ENCODE measurements around the gene CCDC68.

Gene CCDC68

GRCh38 chr18:54916507-54916906 is 42.8 kb downstream of the CCDC68 start:
- no peak for TF ChIP-seq ZNF274 (IDR thresholded peaks at IDR 0.05; ENCODE audit: low read depth, low read length)

DNA sequence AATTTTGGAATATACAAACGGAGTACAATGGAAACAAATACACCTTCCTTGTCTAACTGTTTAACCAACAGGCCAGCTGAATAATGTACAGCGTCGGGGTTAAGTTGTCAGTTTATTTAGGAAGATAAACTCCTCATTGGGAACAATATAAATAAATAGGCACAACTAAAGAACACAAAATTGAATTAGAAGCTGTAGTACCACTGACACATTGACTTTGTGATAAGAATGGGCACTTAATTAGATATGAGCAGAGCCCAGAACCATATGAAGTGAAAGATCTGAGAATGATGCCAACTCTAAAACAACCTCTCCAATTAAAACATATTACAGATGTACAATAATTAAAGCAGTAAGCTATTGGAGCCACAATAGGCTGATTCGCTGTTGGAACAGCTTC is 44.4 kb downstream of the CCDC68 start:
- no peak overlapping the region for H3K4me3 ChIP-seq (ENCODE audit: low read length)
- TF ChIP-seq ZNF274 (IDR thresholded peaks at IDR 0.05; ENCODE audit: low read depth, low read length) = no peak

More at GRCh38 chr18:54916507-54916906, 42.8 kb downstream of the CCDC68 start:
- H3K4me3 ChIP-seq (ENCODE audit: low read length) = no peak overlapping the region

DNA sequence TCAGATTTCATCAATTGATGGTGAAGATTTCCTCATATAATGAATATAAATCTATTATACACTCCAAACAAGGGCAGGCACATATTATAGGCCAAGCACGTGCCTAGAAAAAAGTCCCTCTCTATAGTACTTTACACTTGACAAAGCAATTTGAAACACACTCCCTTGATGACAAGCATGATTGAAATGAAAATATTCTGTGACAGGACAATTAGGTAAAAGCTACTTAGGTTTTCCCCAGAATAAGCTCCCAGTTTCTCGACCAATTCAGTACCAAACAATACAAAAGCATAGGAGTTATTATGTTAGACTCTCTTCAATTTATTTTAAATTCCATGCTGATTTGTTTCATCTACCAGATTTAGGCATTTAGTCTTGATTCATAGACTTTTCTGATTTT is 47.7 kb downstream of the CCDC68 start:
- no peak for TF ChIP-seq ZNF274 (IDR thresholded peaks at IDR 0.05; ENCODE audit: low read depth, low read length)
- no peak overlapping the region for H3K4me3 ChIP-seq (ENCODE audit: low read length)

DNA sequence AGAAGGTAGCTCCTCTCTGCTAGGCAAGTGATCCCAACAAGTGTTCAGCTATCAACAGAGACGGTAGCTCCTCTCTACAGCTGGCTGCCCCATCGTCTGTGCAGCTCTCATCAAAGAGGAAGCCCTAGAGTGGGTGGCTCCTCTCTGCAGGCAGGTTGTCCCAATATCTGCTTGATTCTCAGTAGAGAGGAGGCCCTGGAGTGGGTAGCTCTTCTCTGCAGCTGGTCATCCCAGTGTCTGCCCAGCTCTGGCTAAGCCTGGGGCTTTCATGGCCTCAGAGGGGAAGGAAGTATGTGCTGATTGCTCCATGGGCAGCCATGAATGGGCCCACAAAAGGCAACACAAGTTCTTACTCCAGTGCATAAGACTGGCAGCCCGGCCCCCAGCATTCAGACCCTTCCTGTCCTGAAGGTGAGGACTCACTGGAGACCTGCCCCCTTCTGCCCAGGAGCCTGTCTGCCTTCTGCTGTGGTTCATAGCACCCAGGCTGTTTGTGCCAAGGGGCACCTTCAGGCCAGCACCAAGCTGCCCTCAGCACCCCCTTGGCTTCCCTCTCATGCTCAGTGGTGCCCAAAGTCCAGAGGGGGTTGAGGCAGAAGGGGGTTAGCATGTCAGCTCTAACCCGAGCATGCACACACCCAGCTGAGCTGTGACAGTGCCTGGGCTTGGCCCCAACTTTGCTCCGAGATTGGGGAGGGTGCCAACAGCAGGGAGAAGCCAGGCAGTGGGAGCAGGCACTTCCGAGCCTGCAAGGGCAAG is 48.9 kb downstream of the CCDC68 start:
- no peak overlapping the region for H3K4me3 ChIP-seq (ENCODE audit: low read length)
- TF ChIP-seq ZNF274 (IDR thresholded peaks at IDR 0.05; ENCODE audit: low read depth, low read length) = no peak

- no peak for TF ChIP-seq ZNF274 (IDR thresholded peaks at IDR 0.05; ENCODE audit: low read depth, low read length)
- H3K4me3 ChIP-seq (ENCODE audit: low read length) = no peak overlapping the region
Observed at GRCh38 chr18:54909538-54909937, 49.7 kb downstream of the CCDC68 start.

- no peak overlapping the region for H3K4me3 ChIP-seq (ENCODE audit: low read length)
- TF ChIP-seq ZNF274 (IDR thresholded peaks at IDR 0.05; ENCODE audit: low read depth, low read length) = no peak
Observed at GRCh38 chr18:54906331-54907185, 52.7 kb downstream of the CCDC68 start.

- H3K4me3 ChIP-seq (ENCODE audit: low read length) = no peak overlapping the region
- no peak for TF ChIP-seq ZNF274 (IDR thresholded peaks at IDR 0.05; ENCODE audit: low read depth, low read length)
Observed at GRCh38 chr18:54905629-54906028, 53.6 kb downstream of the CCDC68 start.

- H3K4me3 ChIP-seq (ENCODE audit: low read length) = no peak overlapping the region
- no peak for TF ChIP-seq ZNF274 (IDR thresholded peaks at IDR 0.05; ENCODE audit: low read depth, low read length)
Observed at GRCh38 chr18:54904581-54904980, 54.7 kb downstream of the CCDC68 start.

DNA sequence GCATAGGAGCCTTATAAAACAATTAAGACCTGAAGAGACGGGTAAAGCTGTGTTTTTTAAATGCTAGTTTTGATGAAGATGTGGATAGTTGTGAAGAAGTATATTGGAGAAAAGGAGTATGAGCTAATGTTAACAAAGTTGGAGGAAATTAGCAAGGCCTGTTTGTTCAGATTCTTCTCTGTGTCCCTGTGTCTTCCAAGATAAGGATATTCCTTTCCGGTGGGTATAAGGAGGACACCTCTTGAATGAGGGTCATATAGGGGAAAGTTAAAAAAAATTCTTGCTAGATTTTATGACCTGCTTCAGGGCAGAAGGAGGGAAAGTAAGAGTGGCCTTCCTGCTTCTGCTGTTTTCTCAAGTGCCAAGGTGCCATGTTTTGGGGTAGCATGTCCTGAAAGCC is 59.0 kb downstream of the CCDC68 start:
- no peak for TF ChIP-seq ZNF274 (IDR thresholded peaks at IDR 0.05; ENCODE audit: low read depth, low read length)
- H3K4me3 ChIP-seq (ENCODE audit: low read length) = no peak overlapping the region

DNA sequence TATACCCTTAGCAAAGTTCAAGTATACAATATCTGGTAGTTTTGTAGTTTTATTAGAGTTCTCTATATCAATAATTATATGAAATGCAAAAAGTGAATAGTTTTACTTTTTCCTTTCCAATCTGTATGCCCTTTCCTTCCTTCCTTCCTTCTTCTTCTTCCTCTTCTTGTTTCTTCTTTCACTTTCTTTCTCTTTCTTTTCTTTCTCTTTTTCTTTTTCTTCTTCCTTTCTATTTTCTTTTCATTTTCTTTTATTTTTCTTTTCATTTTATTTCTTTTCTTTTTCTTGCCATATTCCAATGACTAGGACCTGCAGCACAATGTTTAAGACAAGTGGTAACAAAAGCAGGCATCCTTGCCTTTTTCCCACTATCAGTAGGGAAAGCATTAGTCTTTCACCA is 59.8 kb downstream of the CCDC68 start:
- TF ChIP-seq ZNF274 (IDR thresholded peaks at IDR 0.05; ENCODE audit: low read depth, low read length) = no peak
- H3K4me3 ChIP-seq (ENCODE audit: low read length) = no peak overlapping the region

GRCh38 chr18:54888933-54889332 is 70.3 kb downstream of the CCDC68 start:
- no peak overlapping the region for H3K4me3 ChIP-seq (ENCODE audit: low read length)
- no peak for TF ChIP-seq ZNF274 (IDR thresholded peaks at IDR 0.05; ENCODE audit: low read depth, low read length)

GRCh38 chr18:54888378-54888777 is 70.9 kb downstream of the CCDC68 start:
- H3K4me3 ChIP-seq (ENCODE audit: low read length) = no peak overlapping the region
- TF ChIP-seq ZNF274 (IDR thresholded peaks at IDR 0.05; ENCODE audit: low read depth, low read length) = no peak

- no peak for TF ChIP-seq ZNF274 (IDR thresholded peaks at IDR 0.05; ENCODE audit: low read depth, low read length)
- H3K4me3 ChIP-seq (ENCODE audit: low read length) = no peak overlapping the region
Observed at GRCh38 chr18:54883816-54884604, 75.3 kb downstream of the CCDC68 start.

DNA sequence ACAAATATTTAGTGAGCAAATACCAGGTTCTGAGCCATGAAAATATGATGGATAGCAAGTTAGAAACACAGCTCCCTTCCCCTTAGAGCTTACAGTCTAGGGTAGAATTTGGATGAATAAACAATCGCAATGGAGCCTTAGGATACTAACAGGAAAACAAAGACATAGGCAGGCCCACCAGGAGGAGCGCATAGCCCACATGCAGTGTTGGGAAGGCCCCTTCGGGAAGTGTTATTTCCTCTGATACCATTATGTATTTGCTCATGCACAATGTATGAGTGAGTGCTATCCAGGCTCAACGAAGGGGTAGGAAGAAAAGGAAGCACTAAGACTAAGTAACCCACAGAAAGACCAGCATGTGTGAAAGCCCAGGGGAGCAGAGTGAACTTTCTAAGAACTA is 76.9 kb downstream of the CCDC68 start:
- H3K4me3 ChIP-seq (ENCODE audit: low read length) = no peak overlapping the region
- no peak for TF ChIP-seq ZNF274 (IDR thresholded peaks at IDR 0.05; ENCODE audit: low read depth, low read length)
